GM10266 (cell line): Measurements from ENCODE around the gene TMEM163.

ENCODE experiments used
- DNase-seq: peaks from one replicate; pipeline ENCODE4 v3.0.0; 2012; ENCODE audit errors: extremely low spot score
- CTCF ChIP-seq: IDR thresholded peaks from 2 replicates; pipeline ENCODE4 v1.5.1; 2012; ENCODE audit warnings: mild to moderate bottlenecking, low read depth; ENCODE audit not compliant: control insufficient read depth, insufficient read depth; ENCODE audit errors: missing control alignments

Gene TMEM163

GRCh38 chr2:134681201-134681600 is 37.6 kb downstream of the TMEM163 start:
- no peak for DNase-seq
- no peak for TF ChIP-seq CTCF

DNA sequence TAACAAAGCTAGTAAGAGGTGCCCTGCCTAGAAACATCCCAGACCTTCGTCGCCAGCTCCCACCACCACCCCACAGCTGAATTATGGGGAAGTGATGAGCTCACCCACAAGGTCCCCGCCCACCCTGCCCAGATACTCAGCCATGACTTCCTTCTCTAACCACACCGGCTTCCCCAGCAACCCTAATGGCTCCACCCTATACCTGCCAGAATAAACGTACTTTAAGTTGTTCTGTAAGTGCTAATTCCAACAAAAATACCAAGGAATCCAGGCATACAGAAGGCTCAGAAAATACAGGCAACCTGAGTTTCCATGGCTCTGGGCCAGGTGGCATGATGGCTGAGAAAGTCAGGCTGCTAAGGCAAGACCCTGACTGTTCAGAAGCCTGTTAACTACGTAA is 39.1 kb downstream of the TMEM163 start:
- DNase-seq, result no peak
- TF ChIP-seq CTCF, result no peak

- no peak for TF ChIP-seq CTCF
- DNase-seq, result no peak
Observed at GRCh38 chr2:134679294-134679693, 39.5 kb downstream of the TMEM163 start.

- TF ChIP-seq CTCF, result no peak
- DNase-seq, result no peak
Observed at GRCh38 chr2:134677856-134678756, 40.7 kb downstream of the TMEM163 start.

DNA sequence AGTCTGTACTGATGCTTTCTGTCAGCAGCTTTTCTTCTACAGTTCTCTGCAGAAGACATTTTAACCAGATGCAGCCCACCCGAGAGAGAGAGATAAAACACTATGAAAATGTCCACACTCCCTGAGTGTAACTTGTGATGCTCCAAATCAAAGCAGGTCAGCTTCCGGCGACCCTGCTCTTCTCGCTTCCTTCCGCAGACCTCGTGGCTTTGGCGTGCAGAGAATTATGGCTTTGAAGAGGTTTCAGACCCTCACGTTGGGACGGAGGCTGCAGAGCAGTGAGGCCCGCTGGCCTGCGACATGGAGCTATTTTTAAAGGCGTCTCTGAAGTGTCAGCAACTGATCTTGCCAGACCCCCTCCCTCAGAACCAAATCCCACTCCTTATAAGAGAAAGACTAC is 41.8 kb downstream of the TMEM163 start:
- no peak for TF ChIP-seq CTCF
- DNase-seq, result no peak

- no peak for DNase-seq
- TF ChIP-seq CTCF, result no peak
Observed at GRCh38 chr2:134675314-134675713, 43.5 kb downstream of the TMEM163 start.

- no peak for DNase-seq
- no peak for TF ChIP-seq CTCF
Observed at GRCh38 chr2:134674687-134675086, 44.1 kb downstream of the TMEM163 start.
